Uterus (tissue), 2 donors: ENCODE data around the gene ADGRE3.

ENCODE experiments used
- POLR2A ChIP-seq, 2 donors: fragments of 450-650 bp; IDR thresholded peaks; one replicate each; pipeline ENCODE4 v1.6.1; 2016; ENCODE audit warnings: antibody characterized with exemption in 2 of 2, mild to moderate bottlenecking in 1 of 2, moderate library complexity in 1 of 2
- TF ChIP-seq, protein P1 (sequence below), 4 experiments: fragments of 200-600 bp in 2 of 4; fragments of 450-650 bp in 2 of 4; sonication (generic) in 2 of 4; IDR thresholded peaks; one replicate each; pipeline ENCODE4 v1.5.1; 2016 to 2019; ENCODE audit warnings: antibody characterized with exemption in 4 of 4, mild to moderate bottlenecking in 2 of 4, moderate library complexity in 1 of 4

- TF ChIP-seq, protein P1, sequence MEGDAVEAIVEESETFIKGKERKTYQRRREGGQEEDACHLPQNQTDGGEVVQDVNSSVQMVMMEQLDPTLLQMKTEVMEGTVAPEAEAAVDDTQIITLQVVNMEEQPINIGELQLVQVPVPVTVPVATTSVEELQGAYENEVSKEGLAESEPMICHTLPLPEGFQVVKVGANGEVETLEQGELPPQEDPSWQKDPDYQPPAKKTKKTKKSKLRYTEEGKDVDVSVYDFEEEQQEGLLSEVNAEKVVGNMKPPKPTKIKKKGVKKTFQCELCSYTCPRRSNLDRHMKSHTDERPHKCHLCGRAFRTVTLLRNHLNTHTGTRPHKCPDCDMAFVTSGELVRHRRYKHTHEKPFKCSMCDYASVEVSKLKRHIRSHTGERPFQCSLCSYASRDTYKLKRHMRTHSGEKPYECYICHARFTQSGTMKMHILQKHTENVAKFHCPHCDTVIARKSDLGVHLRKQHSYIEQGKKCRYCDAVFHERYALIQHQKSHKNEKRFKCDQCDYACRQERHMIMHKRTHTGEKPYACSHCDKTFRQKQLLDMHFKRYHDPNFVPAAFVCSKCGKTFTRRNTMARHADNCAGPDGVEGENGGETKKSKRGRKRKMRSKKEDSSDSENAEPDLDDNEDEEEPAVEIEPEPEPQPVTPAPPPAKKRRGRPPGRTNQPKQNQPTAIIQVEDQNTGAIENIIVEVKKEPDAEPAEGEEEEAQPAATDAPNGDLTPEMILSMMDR (IDR thresholded peaks at IDR 0.05) = no peak
- TF ChIP-seq POLR2A (IDR thresholded peaks at IDR 0.05) = no peak
Measured at GRCh38 chr19:14704450-14704849, 29.8 kb upstream of the ADGRE3 start.
